Activated naive CD8-positive, alpha-beta T cell treated with anti-CD3 and anti-CD28 coated beads, Interleukin-2, amount 50 U/mL, for 16 hours (primary cell): ENCODE measurements around the gene HSPA5.

Experiments used
- DNase-seq: peaks from one replicate; pipeline ENCODE4 v3.0.0-alpha.2; 2020; ENCODE audit warnings: low read depth, low spot score

The HSPA5 gene

GRCh38 chr9:125190361-125190801, 50.8 kb downstream of the HSPA5 start:
- no peak for DNase-seq

GRCh38 chr9:125189361-125190289, 51.5 kb downstream of the HSPA5 start, which contains the start of gene PPP6C:
PPP6C (minus strand) TSS chr9:125189803; CDS start chr9:125189718, 85 bp downstream.
- peak; percentile 95 for DNase-seq

DNA sequence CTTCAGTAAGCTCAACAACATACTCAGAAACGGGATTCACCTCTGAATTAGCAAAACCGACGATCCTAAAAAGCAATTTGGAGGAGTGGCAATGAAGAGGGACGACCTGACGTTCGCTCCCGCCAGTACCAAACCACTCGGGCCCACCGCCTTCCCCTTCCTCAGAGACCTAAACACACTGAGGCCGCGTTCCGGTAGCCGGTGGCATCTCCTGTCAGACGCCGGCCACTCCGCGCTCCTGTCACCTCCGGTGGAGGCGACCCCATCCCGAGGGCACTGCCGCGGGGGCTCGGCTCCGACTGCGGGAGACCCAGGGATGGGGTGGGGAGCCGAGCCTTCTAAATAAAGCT, 52.2 kb downstream of the HSPA5 start:
- no peak for DNase-seq
